Mesothelial cell of epicardium (in vitro differentiated cells): ENCODE results near the gene CFAP210. TPM values are rescaled to one million over a fixed set of nuclear protein-coding genes. Genes with fewer than 3 reads are reported as not detected.
A peak's percentile ranks its signal among the peaks of the same experiment; 100 is the strongest.

Source experiments
- DNase-seq, 2 experiments: peaks; one replicate each; pipeline ENCODE4 v3.0.0; 2021; ENCODE audit warnings: low spot score in 2 of 2; ENCODE audit not compliant: unreplicated experiment in 2 of 2
- H3K27ac Mint-ChIP-seq: 2 replicates; pipeline ENCODE4 v1.8.0; 2021; ENCODE audit warnings: mixed read lengths
- H3K27me3 Mint-ChIP-seq: 2 replicates; pipeline ENCODE4 v1.8.0; 2021; ENCODE audit warnings: low read depth, mixed read lengths
- H3K36me3 Mint-ChIP-seq: 2 replicates; pipeline ENCODE4 v1.8.0; 2021; ENCODE audit warnings: mixed read lengths
- H3K4me1 Mint-ChIP-seq: 2 replicates; pipeline ENCODE4 v1.8.0; 2021; ENCODE audit warnings: mixed read lengths
- H3K4me3 Mint-ChIP-seq: 2 replicates; pipeline ENCODE4 v1.8.0; 2021; ENCODE audit warnings: mild to moderate bottlenecking, moderate library complexity, mixed read lengths
- H3K9me3 Mint-ChIP-seq: 2 replicates; pipeline ENCODE4 v1.8.0; 2021; ENCODE audit warnings: mixed read lengths
- total RNA-seq: library from RNA; stranded (reverse); gene quantifications from 3 replicates; pipeline ENCODE4 v1.2.1, GENCODE V29; 2021
- TF ChIP-seq, protein P1 (sequence below): fragments of 200-600 bp; sonication (generic); IDR thresholded peaks from one replicate; pipeline ENCODE4 v1.5.0; 2021; ENCODE audit warnings: antibody characterized with exemption; ENCODE audit not compliant: unreplicated experiment

The CFAP210 gene, protein sequence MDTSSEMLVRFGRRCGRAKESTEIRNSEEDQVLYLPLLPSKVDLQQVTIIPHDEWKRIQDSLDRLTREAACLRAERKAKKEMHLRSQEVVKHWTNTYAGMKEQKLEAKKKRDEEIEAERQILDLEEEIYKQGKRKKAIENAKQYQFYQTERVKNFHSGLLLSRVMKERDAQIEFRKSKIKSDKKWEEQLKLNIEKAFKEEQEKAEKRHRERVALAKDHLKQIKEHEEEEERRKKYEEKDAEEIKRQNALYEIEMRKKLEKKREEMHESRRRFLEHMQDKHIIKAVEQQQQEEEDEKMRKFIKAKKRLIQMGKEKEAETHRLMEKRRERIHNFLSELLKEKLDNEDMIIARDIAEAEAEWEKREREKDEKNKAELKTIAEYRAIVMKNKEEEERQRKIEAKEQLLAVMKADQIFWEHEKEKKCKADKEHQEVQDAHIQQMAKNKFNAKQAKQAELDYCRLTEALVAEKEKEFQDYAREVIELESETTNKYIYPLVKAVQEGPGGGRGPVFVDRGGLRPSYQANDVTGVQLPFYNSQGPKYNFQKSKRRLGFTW
- total RNA-seq, result 0.36 to 0.58 TPM (median 0.38 TPM) in 3 replicates

DNA sequence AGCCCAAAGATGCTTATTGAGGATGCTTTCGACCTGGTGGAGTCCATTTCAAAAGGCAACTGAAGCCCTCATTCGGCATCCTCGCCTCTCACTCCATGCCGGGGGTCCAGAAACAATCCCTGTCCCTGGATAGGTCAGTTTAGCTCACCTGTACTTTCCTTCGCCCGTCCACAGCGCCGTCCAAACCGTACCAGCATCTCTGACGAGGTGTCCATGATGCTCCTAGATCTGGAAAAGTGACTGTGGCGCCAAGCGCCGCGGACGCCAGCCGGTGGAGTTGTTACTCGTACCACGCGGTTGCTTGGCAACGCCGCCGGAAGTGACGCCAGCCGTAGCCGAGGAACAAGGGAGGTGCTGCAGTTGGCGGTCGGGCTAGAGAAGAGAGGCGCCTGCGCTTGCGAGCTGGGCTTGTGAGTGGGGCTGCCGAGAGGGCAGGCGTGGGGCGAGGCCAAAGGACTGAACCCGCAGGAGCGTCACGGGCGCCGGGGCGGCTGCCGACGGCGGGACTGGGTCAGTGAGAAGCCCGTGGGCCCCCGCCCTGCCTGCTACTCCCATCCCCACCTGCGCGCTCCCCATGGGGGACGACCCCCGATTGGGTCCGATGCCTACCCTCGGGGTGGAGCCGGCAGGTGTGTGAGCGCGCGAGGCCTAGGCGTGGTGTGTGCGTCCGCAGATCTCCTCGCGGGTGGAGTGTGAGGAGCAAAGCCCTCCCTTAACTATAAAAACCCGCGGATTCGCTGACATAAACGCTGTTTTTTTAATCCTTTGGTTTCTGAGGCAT, at the start of gene CFAP210, which contains the start of gene PHOSPHO2:
TSS of gene CFAP210 (minus strand) at position 293 of the 781 bp plus-strand sequence. CDS start at position 215, 78 bp downstream.
TSS of gene PHOSPHO2 (plus strand) at position 357 of the 781 bp plus-strand sequence. CDS start 6,503 bp downstream, outside the sequence.
- peak; percentile 97 to 99 for DNase-seq
- TF ChIP-seq, protein P1, sequence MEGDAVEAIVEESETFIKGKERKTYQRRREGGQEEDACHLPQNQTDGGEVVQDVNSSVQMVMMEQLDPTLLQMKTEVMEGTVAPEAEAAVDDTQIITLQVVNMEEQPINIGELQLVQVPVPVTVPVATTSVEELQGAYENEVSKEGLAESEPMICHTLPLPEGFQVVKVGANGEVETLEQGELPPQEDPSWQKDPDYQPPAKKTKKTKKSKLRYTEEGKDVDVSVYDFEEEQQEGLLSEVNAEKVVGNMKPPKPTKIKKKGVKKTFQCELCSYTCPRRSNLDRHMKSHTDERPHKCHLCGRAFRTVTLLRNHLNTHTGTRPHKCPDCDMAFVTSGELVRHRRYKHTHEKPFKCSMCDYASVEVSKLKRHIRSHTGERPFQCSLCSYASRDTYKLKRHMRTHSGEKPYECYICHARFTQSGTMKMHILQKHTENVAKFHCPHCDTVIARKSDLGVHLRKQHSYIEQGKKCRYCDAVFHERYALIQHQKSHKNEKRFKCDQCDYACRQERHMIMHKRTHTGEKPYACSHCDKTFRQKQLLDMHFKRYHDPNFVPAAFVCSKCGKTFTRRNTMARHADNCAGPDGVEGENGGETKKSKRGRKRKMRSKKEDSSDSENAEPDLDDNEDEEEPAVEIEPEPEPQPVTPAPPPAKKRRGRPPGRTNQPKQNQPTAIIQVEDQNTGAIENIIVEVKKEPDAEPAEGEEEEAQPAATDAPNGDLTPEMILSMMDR, result no peak
- Mint-ChIP-seq H3K36me3 (peaks cover 7% of the 10 kb centered on the region), H3K4me1 (peaks cover 14% of the 10 kb centered on the region), H3K27ac (peak within 1 kb of the TSS; percentile 98), H3K27me3 (peaks cover 11% of the 10 kb centered on the region), H3K4me3 (peak within 1 kb of the TSS; percentile 88), H3K9me3 (peaks cover 14% of the 10 kb centered on the region)

DNA sequence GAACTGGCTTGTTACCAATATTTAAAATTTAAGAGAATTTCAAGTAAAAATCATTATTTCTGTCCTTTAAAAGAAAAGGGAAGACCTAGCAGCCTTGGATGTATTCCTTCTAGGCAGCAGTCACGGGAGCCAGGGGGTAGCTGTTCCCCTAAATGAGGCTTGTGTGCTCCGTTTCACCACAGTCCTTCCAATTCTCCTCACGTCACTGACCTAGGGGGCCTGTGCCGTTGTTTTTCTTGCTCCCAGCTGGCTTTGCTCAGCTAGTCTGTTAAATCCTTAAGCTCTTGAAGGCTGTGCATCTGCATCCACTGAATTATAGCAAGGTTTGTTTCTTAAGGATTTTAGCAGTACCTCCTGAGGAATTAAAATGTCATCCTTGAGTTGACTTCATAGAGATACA, 49.3 kb upstream of the CFAP210 start:
- Mint-ChIP-seq H3K4me1 (peaks cover 7% of the 10 kb centered on the region), H3K4me3 (no peak overlapping the region), H3K36me3 (peaks cover 28% of the 10 kb centered on the region), H3K27ac (no peak overlapping the region), H3K9me3 (no peaks in the 10 kb centered on the region), H3K27me3 (no peaks in the 10 kb centered on the region)
- TF ChIP-seq, protein P1, result no peak
- DNase-seq, result no peak

DNA sequence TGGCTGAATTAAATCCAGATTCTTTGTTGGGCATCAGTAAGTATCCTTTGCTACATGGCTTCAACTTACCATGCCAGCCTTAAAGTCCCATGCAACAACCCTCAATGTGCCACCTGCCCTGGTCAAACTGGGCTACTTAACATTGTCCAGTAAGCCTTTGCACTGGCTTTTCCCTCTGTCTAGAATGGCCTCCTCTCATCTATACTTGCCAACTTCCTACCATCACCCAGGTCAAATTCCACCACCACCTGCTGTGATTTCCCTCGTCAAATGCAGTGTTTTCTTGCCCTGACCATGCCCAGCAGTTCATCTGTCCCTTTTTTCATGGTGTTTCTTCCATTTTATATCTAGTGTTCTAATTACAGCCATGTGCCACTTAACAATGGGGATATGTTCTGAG, 45.1 kb upstream of the CFAP210 start:
- H3K27me3 Mint-ChIP-seq, result no peaks in the 10 kb centered on the region
- peak overlapping the region; percentile 31 for H3K27ac Mint-ChIP-seq
- H3K36me3 Mint-ChIP-seq, result peaks cover 20% of the 10 kb centered on the region
- no peak overlapping the region for H3K4me3 Mint-ChIP-seq
- H3K9me3 Mint-ChIP-seq, result no peaks in the 10 kb centered on the region
- no peak for DNase-seq
- TF ChIP-seq, protein P1, result no peak
- peaks cover 30% of the 10 kb centered on the region for H3K4me1 Mint-ChIP-seq

DNA sequence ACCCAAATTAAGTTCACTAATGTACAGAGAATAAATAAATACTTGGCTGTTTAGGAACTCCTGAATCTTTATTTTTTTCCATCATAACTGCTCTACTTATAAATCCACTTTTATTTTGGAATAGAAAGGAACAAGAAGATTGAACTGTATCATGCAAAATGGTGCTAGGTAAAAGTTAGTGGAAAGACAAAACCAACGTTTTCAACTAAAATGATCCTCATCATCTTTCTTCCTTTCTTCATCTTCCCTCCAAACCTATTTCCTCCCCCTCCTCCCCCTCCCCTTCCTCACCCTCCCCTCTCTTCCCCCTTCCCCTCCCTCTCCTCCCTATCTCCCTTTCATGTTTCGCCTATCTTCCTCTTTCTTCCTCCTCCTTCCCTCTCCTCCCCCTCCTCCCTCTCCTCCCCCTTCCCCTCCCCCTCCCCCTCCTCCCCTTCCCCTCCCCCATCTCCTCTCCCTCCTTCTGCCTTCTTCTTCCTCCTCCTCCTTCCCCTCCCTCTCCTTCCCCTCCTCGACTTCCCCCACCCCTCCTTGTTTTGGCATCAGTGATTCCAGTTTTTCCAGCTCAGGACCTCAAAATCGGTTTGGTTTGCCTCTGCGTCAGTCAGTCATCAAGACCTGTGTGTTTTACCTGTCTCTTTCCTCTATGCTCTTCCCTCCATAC, 44.5 kb upstream of the CFAP210 start:
- H3K4me1 Mint-ChIP-seq, result peaks cover 30% of the 10 kb centered on the region
- peak overlapping the region; percentile 31 for H3K27ac Mint-ChIP-seq
- no peaks in the 10 kb centered on the region for H3K9me3 Mint-ChIP-seq
- H3K27me3 Mint-ChIP-seq, result no peaks in the 10 kb centered on the region
- DNase-seq, result no peak
- TF ChIP-seq, protein P1, result no peak
- peaks cover 15% of the 10 kb centered on the region for H3K36me3 Mint-ChIP-seq
- no peak overlapping the region for H3K4me3 Mint-ChIP-seq

DNA sequence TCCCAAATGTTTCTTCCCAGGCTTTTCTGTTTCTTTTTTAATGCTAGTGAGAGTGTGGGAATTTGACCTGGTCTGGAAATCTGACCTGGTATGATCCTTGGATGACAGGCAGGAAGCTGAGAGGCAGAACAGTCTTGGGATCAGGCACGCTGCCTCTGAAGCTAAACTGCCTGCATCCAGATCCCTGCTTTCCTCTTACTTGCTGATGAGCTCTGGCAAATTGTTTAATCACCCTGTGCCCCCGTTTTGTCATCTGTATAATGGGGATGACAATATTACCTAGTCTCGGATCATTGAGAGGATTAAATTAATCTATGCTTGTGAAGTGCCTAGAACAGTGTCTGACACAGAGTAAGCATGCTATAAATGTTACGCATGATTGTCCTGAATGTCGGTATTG, 42.7 kb upstream of the CFAP210 start:
- no peak overlapping the region for H3K27ac Mint-ChIP-seq
- TF ChIP-seq, protein P1, result no peak
- peaks cover 32% of the 10 kb centered on the region for H3K4me1 Mint-ChIP-seq
- H3K27me3 Mint-ChIP-seq, result peaks cover 9% of the 10 kb centered on the region
- no peak for DNase-seq
- peaks cover 14% of the 10 kb centered on the region for H3K36me3 Mint-ChIP-seq
- H3K4me3 Mint-ChIP-seq, result no peak overlapping the region
- H3K9me3 Mint-ChIP-seq, result no peaks in the 10 kb centered on the region
